NCI-H2081 (cell line): ENCODE data around the gene PTGR2.
A peak's percentile ranks its signal among the peaks of the same experiment; 100 is the strongest.
"Not testable (repeated sequence)": the region's sequence is repeated elsewhere in the genome, so short reads cannot be mapped to it uniquely, and the experiment has no call there.

ENCODE experiments used
- DNase-seq, 2 experiments: peaks; one replicate each; lab custom pipeline; 2025; lab: John Stamatoyannopoulos, UW

Gene PTGR2

DNA sequence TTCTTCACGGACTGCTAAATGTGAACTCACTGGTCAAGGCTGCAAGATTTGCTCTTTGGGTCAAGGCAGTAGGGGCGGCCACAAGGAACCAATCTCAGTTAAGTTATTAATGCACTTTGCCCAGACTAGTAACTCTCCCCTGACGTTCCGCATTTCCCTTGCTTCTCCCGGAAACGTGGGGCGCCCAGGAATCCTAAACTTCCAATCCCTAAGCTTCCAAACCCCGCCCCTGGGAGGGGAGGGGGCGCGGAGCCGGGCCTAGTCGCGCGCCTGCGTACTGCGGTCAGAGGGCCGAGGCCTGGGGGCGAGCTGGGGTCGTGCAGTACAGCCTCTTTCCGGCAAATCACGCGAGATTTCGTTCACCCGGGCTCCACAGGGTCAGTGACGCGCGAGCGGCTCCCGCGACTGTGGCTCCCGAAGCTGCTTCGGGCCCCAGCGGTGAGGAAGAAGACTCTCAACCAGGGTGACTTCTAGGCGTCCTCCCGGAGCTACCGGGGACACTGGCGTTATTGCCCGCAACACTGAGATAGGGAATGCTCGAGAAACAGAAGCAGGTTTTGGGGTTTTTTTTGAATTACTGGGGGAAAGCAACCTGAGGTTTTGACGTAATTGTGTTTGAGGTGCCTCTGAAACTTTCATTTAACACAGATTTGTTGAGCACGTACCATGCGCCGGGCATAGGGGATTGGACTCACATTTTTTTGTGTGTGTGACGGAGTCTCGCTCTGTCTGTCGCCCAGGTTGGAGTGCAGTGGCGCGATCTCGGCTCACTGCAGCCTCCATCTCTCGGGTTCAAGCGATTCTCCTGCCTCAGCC, at the start of gene PTGR2:
Gene PTGR2 (plus strand): TSS at position 265 of the 816 bp plus-strand sequence. CDS start 7,032 bp downstream, outside the sequence.
- DNase-seq = peak; percentile 88 to 92

GRCh38 chr14:73802431-73803188, 49.0 kb upstream of the PTGR2 start:
- DNase-seq = no peak

GRCh38 chr14:73804636-73805035, 47.0 kb upstream of the PTGR2 start:
- DNase-seq = no peak

DNA sequence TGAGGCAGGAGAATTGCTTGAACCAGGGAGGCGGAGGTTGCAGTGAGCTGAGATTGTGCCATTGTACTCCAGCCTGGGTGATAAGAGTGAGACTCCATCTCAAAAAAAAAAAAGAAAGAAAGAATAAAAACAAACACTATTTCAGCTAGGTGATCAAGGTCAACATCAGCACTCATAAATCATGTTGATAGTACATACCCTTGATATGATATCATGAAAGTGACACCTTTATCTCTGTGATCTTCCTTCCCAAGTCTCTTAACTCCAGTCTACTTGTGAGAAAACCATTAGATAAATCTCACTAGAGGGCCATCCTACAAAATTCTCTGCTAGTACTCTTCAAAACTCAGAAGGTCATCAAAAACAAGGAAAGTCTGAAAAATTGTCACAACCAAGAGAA, 44.2 kb upstream of the PTGR2 start:
- DNase-seq = no peak

DNA sequence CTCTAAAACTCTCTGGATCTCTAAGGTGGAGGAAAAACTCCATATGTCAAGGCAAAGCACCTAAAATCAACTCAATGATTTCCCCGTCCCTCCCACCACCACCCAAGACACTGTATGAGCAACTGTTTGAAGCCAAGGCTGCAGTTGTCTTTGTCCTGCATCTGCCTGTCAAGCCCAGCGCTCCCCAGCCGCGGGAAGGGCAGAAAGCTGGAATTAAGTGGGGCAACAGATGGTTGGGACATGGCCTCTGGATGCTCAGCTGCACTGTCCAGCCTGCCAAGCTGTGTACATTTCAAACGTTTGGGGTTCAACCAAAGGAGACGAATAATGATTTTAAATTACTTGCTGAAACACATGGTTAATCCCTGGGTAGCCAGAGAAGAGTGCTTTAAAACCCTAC, 42.2 kb upstream of the PTGR2 start:
- no peak for DNase-seq

- DNase-seq = no peak
Observed at GRCh38 chr14:73810478-73811163, 41.0 kb upstream of the PTGR2 start.

- no peak for DNase-seq
Observed at GRCh38 chr14:73811164-73811503, 40.5 kb upstream of the PTGR2 start.

DNA sequence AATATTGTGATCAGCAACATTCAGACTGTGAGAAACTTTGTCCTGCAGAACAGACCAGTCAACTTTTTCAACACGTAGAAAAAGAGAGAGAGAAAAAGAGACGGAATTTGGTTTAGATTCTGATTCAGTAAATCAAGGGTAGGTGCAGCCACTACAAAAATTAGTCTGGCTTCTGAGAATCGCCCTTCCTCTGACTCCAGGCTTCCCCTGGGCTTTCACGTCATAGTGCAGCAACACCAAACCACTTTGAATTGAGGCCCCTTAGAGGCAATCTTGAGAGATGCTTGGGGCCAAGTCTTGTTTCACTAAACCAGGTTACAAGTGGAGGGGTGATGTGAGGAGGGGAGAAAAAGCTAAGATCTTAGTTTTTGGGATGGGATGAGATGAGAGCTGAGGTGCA, 37.5 kb upstream of the PTGR2 start:
- no peak for DNase-seq

- DNase-seq = no peak
Observed at GRCh38 chr14:73815849-73816248, 35.8 kb upstream of the PTGR2 start.

DNA sequence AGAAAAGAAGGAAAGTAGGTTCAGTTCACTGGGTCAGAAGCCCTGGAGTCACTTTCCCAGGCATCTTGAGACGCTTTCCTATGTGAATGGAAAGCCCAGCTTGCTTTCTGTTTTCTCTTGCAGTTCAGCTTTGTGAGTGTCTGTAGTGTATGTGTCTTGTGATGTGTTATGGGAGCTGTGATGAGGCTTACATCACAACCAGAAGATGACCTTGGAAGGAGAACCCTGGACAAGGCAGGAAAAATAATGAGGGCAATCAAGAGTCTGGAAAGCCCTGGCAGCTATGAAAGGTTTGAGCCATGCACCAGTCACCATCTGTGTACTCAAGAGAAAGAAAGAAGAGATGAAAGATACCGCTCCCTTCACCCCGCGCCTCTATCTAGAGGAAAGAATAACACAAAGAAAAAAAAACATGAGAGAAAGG, 35.2 kb upstream of the PTGR2 start:
- no peak for DNase-seq

GRCh38 chr14:73817020-73817655, 34.5 kb upstream of the PTGR2 start:
- no peak for DNase-seq

DNA sequence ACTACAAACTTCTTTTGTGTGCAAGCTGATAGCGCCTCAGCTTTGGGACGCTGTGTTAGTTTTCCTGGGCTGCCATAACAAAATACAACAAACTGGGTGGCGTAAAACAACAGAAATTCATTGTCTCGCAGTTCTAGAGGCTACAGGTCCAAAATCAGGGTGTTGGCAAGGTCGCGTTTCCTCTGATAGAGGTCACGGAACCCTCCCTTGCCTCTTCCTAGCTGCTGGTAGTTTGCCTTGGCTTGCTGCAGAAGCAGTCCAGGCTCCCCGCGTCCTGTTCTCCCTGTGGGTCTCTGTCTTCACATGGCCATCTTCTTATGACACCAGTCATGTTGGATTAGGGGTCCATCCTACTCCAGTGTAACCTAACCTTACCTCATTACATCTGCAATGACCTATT, 32.8 kb upstream of the PTGR2 start:
- DNase-seq = no peak

DNA sequence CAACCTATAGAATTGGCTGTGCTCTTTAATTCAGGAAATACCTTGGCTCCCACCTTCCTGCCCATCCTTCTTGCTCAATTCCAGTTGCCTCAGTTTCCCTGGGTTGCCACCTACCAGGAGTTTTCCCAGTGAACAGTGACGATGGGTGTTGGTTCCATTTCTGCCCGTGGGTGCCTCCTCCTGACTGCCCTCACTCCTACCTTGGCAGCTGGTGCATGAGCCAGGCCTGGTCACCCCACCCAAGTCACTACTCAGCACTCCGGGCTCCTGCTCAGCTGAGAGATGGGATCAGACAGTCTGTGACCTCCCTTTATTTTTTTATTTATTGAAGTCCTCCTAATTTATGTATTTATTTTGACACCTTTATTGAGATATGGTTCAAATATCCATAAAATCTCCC, 31.0 kb upstream of the PTGR2 start:
- DNase-seq = no peak

DNA sequence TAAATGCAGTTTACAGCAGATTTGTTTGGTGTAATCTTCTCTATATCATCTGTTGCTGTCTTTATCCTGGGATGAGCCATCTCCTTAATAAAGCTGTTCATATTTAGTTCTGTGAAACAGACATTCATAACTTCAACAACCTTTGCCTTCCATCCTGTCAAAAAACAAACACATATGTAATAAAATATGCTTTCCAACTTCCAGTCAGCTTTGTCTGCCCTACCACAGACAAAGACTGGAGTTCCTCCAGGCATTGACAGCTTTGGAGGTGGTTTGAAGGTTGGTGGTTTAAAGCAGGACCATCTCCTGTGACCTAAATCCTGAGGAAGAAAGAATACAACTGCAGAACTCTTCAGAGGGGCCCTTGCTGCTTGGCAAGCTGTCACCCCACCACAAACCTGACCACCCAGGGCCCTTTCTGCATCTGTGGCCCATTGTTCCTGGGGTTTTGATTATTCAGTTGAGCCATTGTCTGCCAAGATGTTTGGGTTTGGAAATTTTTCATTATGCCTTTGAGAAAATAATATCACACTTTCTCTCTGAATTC, 28.2 kb upstream of the PTGR2 start:
- no peak for DNase-seq

- DNase-seq = no peak
Observed at GRCh38 chr14:73824127-73824526, 27.5 kb upstream of the PTGR2 start.

DNA sequence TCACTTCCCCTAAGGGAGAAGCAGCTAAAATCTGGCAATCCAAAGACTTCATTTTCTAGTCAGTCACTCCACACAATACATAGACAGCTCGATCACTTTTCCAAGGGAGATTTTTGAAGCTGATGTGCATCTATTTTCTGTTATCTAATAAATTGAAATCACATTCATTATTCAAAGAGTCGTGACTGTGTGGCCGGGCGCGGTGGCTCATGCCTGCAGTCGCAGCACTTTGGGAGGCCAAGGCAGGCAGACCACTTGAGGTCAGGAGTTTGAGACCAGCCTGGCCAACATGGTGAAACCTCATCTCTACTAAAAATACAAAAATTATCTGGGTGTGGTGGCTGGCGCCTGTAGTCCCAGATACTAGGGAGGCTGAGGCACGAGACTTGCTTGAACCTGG, 27.1 kb upstream of the PTGR2 start:
- no peak for DNase-seq

- peak; percentile 79 to 83 for DNase-seq
Observed at GRCh38 chr14:73825551-73826188, 26.0 kb upstream of the PTGR2 start.

- not testable (repeated sequence) for DNase-seq
Observed at GRCh38 chr14:73827190-73827589, 24.4 kb upstream of the PTGR2 start.

- no peak for DNase-seq
Observed at GRCh38 chr14:73829071-73829470, 22.6 kb upstream of the PTGR2 start.

DNA sequence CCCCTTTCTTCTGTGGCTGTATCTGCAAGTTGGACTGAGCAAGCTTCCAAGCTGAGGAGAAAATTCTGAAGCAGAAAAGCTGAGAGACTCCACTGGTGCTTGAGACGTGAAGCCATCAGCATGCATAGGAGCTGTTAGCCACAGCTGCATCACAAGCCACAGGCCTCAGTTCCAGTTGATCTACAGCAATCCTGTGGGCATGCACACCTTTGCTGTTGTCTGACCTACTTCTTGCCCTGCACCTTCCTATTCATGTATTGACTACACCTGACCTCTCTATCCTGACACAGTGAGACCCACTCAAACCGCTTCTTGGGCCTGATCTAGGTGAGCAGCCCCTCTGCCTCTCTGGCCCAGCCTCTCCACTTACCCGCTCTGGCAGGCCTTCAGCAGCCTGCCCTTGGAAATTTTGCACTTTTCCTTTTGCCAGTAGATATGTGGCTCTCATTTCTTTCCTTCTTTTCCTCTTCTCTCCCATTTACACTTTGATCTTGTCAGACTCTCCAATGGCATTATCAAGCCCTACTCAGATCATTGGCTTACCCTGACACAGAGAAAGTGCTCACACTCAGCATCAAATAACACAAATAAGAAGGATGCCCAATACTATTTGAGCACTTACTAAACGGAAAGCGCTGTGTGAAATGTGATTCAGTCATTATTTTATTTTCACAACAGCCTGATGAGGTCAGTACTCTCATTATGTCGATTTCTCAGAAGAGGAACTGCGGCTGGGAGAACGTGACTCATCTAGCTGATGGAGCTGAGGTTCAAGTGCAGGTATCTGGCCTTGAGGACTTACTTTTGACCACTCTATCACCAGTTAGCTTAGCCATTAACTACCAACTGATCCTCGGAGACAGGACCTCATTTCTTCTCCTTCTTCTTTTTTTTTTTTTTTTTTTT, 21.9 kb upstream of the PTGR2 start:
- DNase-seq = no peak
